NCI-H526 treated with DMSO at 0.1 percent for 48 hours (cell line): ENCODE results near the gene LSG1.

ENCODE experiments used
- DNase-seq: peaks from one replicate; lab custom pipeline; 2025; lab: John Stamatoyannopoulos, UW

The LSG1 gene

GRCh38 chr3:194686816-194687637, 15.0 kb upstream of the LSG1 start:
- no peak for DNase-seq

DNA sequence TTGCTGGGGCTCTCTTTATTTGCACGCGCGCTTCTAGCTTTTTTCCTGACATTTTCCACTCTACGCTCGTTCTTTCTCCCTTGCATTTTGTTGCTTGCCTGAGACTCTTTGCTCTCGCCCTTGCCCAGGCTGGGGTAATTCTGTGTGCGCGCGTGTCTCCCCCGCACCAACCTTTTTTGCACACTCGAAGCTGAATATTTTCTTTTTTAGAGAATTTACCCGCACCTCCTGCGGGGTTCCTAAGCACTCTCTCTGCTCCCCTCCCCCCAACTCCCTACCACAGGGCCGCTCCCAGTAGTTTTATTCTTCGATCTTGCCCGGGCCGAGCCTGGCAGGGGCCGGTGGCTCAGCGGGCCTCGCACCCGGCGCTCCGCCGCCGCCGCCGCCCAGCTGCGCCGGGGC, 14.4 kb upstream of the LSG1 start:
- no peak for DNase-seq

DNA sequence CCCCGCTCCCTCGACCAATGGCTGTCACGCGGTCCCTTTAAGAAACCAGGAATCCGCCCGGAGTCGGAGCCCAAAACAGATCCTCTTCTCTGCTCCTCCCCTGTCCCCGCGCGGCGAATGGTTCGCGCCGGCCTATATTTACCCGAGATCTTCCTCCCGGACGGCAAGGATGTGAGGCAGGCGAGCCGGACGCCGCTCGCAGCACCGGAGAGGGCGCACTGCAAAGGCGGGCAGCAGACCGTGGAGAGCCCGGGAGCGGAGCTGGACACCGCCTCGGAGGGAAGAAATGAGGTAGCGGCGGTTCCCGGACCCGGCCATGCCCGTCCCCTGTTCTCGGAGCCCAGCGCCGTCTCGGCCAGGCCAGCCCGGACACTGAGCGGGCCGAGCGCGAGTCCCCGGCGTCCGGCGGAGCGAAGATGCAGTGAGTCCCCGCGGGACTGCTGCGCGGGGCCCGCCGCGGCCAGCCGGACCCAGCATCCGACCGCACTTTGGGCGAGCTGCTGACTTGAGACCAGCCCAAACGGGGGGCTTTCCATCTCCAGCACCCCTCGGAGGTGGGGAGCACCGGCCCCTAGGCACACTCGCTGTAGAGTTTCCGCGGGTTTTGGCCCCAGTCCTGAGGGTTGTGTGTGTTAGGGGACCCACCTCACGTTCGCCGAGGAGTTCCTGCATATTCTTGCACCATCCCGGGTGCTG, 13.9 kb upstream of the LSG1 start, which contains the start of gene FAM43A:
FAM43A (plus strand) TSS at position 166 of the 696 bp plus-strand sequence. CDS start 944 bp downstream, outside the sequence.
- peak; percentile 74 for DNase-seq

DNA sequence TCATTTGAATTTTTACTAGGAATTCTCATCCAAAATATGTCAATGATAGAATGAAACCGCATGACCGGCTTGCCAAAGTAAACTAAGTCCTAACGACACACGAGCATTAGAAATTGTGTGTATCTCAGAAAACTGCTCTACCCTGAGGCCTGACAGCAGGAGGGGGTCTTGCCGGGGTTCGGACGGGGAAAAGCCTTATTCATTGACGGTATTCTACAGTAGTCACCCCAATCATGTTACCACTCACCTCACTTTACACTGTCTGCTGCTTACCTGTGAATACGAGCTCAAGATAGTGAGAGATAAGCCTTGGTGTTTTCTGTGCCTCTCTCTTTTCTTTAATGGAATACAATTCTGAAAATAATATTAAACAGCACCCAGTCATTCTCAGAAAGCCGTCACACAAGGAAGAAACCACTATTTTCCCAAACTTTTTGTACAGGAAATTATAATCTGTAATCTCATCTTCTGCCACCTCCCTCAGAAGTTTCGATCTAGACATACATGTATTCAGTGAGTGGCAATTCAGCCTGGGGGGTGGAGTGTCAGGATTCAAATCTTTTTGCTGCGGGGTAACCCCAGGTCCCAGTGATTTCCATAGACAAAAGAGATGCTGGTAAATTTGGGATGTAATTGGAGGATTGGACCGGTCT, 13.2 kb upstream of the LSG1 start:
- DNase-seq, result no peak

DNA sequence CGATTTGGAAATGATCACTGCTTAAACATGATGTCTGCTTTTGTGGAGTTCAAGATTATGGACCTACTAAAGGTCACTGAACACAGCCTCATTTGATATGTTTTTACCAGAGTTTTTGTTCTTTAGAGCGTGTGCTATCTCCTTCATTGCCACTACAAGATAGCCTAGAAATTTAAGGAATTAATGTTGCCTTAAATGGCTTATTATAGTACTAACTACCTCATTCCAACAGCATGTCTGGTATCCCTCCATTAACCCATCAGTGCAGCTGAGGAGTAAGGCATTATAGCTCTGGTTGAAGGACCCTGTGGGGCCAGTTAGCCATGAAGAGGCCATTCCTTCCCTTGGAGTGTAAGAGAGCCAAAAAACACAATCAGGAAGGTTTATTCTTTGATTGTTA, 11.4 kb upstream of the LSG1 start:
- DNase-seq, result no peak

- DNase-seq, result peak; percentile 72
These were observed 10.8 kb upstream of the LSG1 start for GRCh38 chr3:194682694-194683310.

GRCh38 chr3:194682189-194682693, 10.2 kb upstream of the LSG1 start:
- DNase-seq, result no peak

GRCh38 chr3:194680888-194681615, 9.1 kb upstream of the LSG1 start:
- no peak for DNase-seq

GRCh38 chr3:194676471-194676870, 4.5 kb upstream of the LSG1 start:
- DNase-seq, result no peak

GRCh38 chr3:194675680-194676079, 3.7 kb upstream of the LSG1 start:
- DNase-seq, result no peak

GRCh38 chr3:194675081-194675640, 3.2 kb upstream of the LSG1 start:
- no peak for DNase-seq

DNA sequence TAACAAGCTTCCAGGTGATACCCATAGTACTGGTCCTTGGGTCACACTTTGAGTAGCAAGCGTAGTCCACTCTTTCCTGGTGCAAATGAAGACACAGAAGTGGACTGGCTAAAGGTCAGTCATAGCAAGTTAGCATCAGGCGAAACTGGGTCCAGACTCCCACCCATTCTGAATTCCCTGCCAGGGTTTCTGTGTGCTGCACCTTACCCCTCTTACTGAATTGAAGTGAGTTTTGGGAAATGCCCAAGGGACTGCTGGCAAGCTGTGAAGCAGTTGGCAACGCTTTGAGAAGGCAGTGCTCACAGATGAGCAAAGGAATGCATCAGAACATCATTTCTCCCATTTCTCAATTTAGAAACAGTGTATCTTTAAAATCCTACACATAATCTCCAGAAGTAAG, 1.8 kb upstream of the LSG1 start:
- no peak for DNase-seq

- no peak for DNase-seq
These were observed 885 bp upstream of the LSG1 start for GRCh38 chr3:194672876-194673275.

DNA sequence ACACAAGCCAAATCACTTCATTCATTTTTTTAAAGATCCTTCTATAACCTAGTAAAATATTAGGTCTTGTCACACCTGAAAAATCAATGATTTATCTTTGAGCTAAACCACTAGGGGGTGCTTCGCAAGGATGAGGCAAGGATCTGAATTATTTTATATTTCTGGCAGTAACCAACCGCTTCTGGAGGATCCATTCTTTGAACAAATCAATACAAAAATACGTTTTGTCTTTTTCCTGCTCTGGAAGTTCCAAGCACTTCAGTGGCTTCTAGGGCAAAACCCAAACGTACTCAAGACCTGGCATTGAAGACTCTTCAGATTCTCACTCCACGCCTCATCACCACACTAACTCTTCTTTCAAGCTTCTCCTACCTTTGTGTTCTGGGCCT, 486 bp downstream of the LSG1 start:
- peak; percentile 25 for DNase-seq

DNA sequence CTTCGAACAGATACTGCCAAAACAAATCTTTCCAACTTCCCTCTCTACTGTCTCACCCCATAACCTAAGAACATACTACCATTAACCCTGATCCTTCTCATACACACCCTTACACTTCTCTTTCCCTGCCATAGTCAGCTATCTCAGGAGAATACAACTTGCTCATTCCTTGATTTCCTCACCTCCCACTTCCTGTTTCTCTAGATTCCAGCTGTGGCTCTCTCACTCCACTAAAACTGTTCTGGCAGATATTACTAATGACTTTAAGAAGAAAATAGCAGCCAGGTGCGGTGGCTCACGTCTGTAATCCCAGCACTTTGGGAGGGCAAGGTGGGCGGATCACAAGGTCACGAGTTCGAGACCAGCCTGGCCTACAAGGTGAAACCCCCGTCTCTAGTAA, 4.6 kb downstream of the LSG1 start:
- DNase-seq, result no peak

- no peak for DNase-seq
These were observed 7.1 kb downstream of the LSG1 start for GRCh38 chr3:194664857-194665256.

DNA sequence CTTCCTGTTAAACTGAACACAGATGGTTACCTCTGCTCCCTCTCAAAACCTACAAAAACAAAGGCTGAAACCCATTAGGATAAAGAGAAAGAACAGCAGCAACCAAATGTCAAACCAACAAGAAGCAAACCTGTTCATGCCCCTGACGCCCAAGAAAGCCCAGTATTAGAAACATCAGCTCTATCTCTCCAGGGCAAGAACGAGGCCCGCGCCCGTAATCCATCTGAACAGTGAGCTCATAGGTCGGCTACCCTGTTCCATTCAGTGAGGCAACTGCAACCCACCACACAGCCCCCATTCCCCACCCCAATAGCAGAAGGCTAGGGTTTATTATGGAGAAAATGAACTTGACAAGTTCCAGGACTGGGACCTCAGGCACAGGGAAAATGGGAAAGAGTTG, 10.0 kb downstream of the LSG1 start:
- no peak for DNase-seq

GRCh38 chr3:194661374-194661773, 10.6 kb downstream of the LSG1 start:
- DNase-seq, result no peak

DNA sequence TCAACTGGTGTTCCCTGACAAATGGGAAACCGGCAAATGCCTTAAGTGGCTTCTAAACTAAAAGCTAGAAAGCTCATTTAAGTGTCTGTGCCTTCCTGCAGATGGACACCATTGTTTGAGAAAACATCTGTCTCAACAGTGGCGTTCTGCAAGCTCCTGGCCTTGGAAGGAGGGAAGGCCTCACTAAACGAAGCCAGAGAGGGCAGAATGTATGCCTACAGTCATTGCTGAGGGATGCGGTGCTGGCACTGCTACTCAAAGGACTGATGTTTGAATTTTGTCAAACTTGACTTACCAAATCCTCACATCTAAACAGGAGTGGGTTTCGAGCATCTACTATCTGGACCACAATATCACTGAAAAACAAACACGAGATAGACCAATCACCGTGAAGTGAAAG, 12.2 kb downstream of the LSG1 start:
- DNase-seq, result no peak

DNA sequence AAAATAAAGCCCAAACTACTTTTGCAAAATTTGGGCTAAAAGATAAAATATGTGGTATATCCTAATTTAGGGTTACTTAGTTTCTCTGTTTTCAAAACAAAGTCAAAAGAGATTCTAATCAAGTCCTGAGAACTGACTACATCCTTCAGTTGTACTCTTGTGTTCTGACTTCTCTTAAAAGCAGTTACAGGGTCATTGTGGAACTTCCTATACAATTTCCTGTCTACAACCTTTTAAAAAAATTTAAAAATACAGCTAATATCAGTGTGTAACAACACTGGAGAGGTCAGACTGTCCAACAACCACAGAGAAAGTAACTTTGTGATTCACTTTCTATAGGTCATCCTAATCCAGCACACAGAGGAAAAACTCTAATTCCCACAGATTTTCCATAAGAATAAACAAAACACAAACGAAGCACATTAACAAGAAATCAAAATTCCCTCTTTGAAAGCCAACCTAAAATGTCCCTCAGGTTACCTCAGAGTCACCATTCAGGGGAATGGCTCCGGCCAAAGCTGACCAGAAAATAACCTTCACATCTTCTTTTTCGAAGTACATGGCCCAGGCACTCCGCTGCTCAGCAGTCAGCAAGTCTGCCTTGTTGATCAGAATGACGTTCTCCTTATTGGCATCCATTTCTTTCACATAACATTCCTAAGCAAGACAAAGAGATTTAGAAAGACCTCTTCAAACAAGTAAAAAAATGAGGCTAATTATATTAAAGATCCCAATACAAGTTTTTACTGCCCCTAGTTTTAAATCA, 13.3 kb downstream of the LSG1 start:
- DNase-seq, result no peak
